Hematopoietic multipotent progenitor cell treated with erythropoietin and hydrocortisone succinate and interleukin-3 and kit ligand, for 15 days (in vitro differentiated cells): ENCODE data around the gene SAMD9L.
"Not testable (repeated sequence)": the region's sequence is repeated elsewhere in the genome, so short reads cannot be mapped to it uniquely, and the experiment has no call there.

Source experiments
- DNase-seq: peaks from one replicate; pipeline ENCODE4 v3.0.0-alpha.2; 2015; ENCODE audit warnings: low spot score

The SAMD9L gene

GRCh38 chr7:93146036-93146435 lies 2.1 kb downstream of the SAMD9L start:
- no peak for DNase-seq

- no peak for DNase-seq
These were observed 2.8 kb downstream of the SAMD9L start for GRCh38 chr7:93145354-93145753.

- no peak for DNase-seq
These were observed 6.1 kb downstream of the SAMD9L start for GRCh38 chr7:93142127-93142526.

- DNase-seq = no peak
These were observed 7.5 kb downstream of the SAMD9L start for GRCh38 chr7:93140582-93141191.

GRCh38 chr7:93138576-93138975 lies 9.6 kb downstream of the SAMD9L start:
- no peak for DNase-seq

- no peak for DNase-seq
These were observed 15.2 kb downstream of the SAMD9L start for GRCh38 chr7:93133005-93133404.

- DNase-seq = no peak
These were observed 16.0 kb downstream of the SAMD9L start for GRCh38 chr7:93132216-93132615.

- not testable (repeated sequence) for DNase-seq
These were observed 21.2 kb downstream of the SAMD9L start for GRCh38 chr7:93126954-93127353.

- DNase-seq = not testable (repeated sequence)
These were observed 24.7 kb downstream of the SAMD9L start for GRCh38 chr7:93123532-93123931.

GRCh38 chr7:93120592-93121549 lies 27.3 kb downstream of the SAMD9L start:
- DNase-seq = no peak

GRCh38 chr7:93119191-93119905 lies 28.8 kb downstream of the SAMD9L start:
- no peak for DNase-seq

- peak; percentile 88 for DNase-seq
These were observed 30.2 kb downstream of the SAMD9L start, which contains the start of gene SAMD9 for GRCh38 chr7:93117852-93118530. TSS of gene SAMD9 (minus strand) at chr7:93117979. CDS start at chr7:93106097, 11,882 bp downstream.

- peak; percentile 14 for DNase-seq
These were observed 30.9 kb downstream of the SAMD9L start for GRCh38 chr7:93117327-93117726.

GRCh38 chr7:93115796-93116195 lies 32.4 kb downstream of the SAMD9L start:
- peak; percentile 51 for DNase-seq

GRCh38 chr7:93108003-93108402 lies 40.2 kb downstream of the SAMD9L start:
- DNase-seq = no peak

- DNase-seq = no peak
These were observed 50.8 kb downstream of the SAMD9L start for GRCh38 chr7:93097388-93097787.

GRCh38 chr7:93092757-93093370 lies 55.3 kb downstream of the SAMD9L start:
- peak; percentile 48 for DNase-seq
